Measurements from ENCODE around the gene P2RY6.

The P2RY6 gene

GRCh38 chr11:73271936-73272679 is at the start of gene P2RY6:
TSS of gene P2RY6 (plus strand) at chr11:73272338. CDS start at chr11:73296519, 24,181 bp downstream.
- H3K4me3 ChIP-seq (ENCODE audit: severe bottlenecking) = no peak within 1 kb of the TSS
- no peaks in the 10 kb centered on the region for H3K9me3 ChIP-seq (ENCODE audit: severe bottlenecking)
- H3K36me3 ChIP-seq (ENCODE audit: low read depth) = no peaks in the 10 kb centered on the region
- H3K4me1 ChIP-seq (ENCODE audit: insufficient read depth, poor library complexity, severe bottlenecking) = no peaks in the 10 kb centered on the region
- no peak for DNase-seq (ENCODE audit: low spot score)
- ATAC-seq (ENCODE audit: low read depth) = peak; percentile 73
- no peaks in the 10 kb centered on the region for H3K27me3 ChIP-seq (ENCODE audit: insufficient read depth, poor library complexity, severe bottlenecking)
- H3K27ac ChIP-seq (ENCODE audit: poor library complexity, severe bottlenecking) = no peak within 1 kb of the TSS
- TF ChIP-seq CTCF (IDR thresholded peaks at IDR 0.05; ENCODE audit: poor library complexity, severe bottlenecking) = no peak

GRCh38 chr11:73223998-73224730 is 48.0 kb upstream of the P2RY6 start:
- ATAC-seq (ENCODE audit: low read depth) (no peak), DNase-seq (ENCODE audit: low spot score) (peak; percentile 34)
- Histone ChIP-seq H3K27me3 (ENCODE audit: insufficient read depth, poor library complexity, severe bottlenecking) (no peaks in the 10 kb centered on the region), H3K4me1 (ENCODE audit: insufficient read depth, poor library complexity, severe bottlenecking) (peaks cover 16% of the 10 kb centered on the region), H3K4me3 (ENCODE audit: severe bottlenecking) (no peak overlapping the region), H3K36me3 (ENCODE audit: low read depth) (peaks cover 5% of the 10 kb centered on the region; the same call in 1 of the 2 replicates), H3K9me3 (ENCODE audit: severe bottlenecking) (no peaks in the 10 kb centered on the region), H3K27ac (ENCODE audit: poor library complexity, severe bottlenecking) (no peak overlapping the region)
- TF ChIP-seq CTCF (IDR thresholded peaks at IDR 0.05; ENCODE audit: poor library complexity, severe bottlenecking) = no peak

GRCh38 chr11:73225001-73225686 is 47.0 kb upstream of the P2RY6 start:
- Histone ChIP-seq H3K27ac (ENCODE audit: poor library complexity, severe bottlenecking) (no peak overlapping the region), H3K27me3 (ENCODE audit: insufficient read depth, poor library complexity, severe bottlenecking) (no peaks in the 10 kb centered on the region), H3K4me3 (ENCODE audit: severe bottlenecking) (no peak overlapping the region), H3K36me3 (ENCODE audit: low read depth) (peaks cover 9% of the 10 kb centered on the region; the same call in 1 of the 2 replicates), H3K4me1 (ENCODE audit: insufficient read depth, poor library complexity, severe bottlenecking) (peaks cover 16% of the 10 kb centered on the region), H3K9me3 (ENCODE audit: severe bottlenecking) (no peaks in the 10 kb centered on the region)
- DNase-seq (ENCODE audit: low spot score) (peak; percentile 34), ATAC-seq (ENCODE audit: low read depth) (no peak)
- TF ChIP-seq CTCF (IDR thresholded peaks at IDR 0.05; ENCODE audit: poor library complexity, severe bottlenecking) = no peak

- TF ChIP-seq CTCF (IDR thresholded peaks at IDR 0.05; ENCODE audit: poor library complexity, severe bottlenecking) = no peak
- DNase-seq (ENCODE audit: low spot score) (peak; percentile 26), ATAC-seq (ENCODE audit: low read depth) (no peak)
- Histone ChIP-seq H3K4me1 (ENCODE audit: insufficient read depth, poor library complexity, severe bottlenecking) (peaks cover 16% of the 10 kb centered on the region), H3K36me3 (ENCODE audit: low read depth) (peaks cover 12% of the 10 kb centered on the region; the same call in 1 of the 2 replicates), H3K4me3 (ENCODE audit: severe bottlenecking) (no peak overlapping the region), H3K9me3 (ENCODE audit: severe bottlenecking) (no peaks in the 10 kb centered on the region), H3K27me3 (ENCODE audit: insufficient read depth, poor library complexity, severe bottlenecking) (no peaks in the 10 kb centered on the region), H3K27ac (ENCODE audit: poor library complexity, severe bottlenecking) (no peak overlapping the region)
Observed at GRCh38 chr11:73225851-73226250, 46.3 kb upstream of the P2RY6 start.

Measured in RWPE2 (cell line).